GM18867 (cell line): ENCODE measurements around the gene FGD6.
"Not testable (repeated sequence)": the region's sequence is repeated elsewhere in the genome, so short reads cannot be mapped to it uniquely, and the experiment has no call there.

Experiments used
- ATAC-seq: cut with Tn5 transposase; IDR thresholded peaks from one replicate; pipeline ENCODE4 v1.9.1; 2021; ENCODE audit warnings: mild to moderate bottlenecking, moderate library complexity; ENCODE audit not compliant: unreplicated experiment

The FGD6 gene

GRCh38 chr12:95217377-95218149, at the start of gene FGD6, which contains the start of gene VEZT:
FGD6 (minus strand) TSS chr12:95217467; CDS start chr12:95217240, 227 bp downstream.
VEZT (plus strand) TSS chr12:95217807; CDS start chr12:95217851, 44 bp downstream.
- ATAC-seq: peak; percentile 94

GRCh38 chr12:95266254-95266653, 49.0 kb upstream of the FGD6 start:
- no peak for ATAC-seq

GRCh38 chr12:95265765-95266164, 48.5 kb upstream of the FGD6 start:
- ATAC-seq: no peak

GRCh38 chr12:95262808-95263207, 45.5 kb upstream of the FGD6 start:
- no peak for ATAC-seq

- no peak for ATAC-seq
Measured at GRCh38 chr12:95261109-95261508, 43.8 kb upstream of the FGD6 start.

- no peak for ATAC-seq
Measured at GRCh38 chr12:95259368-95259767, 42.1 kb upstream of the FGD6 start.

- no peak for ATAC-seq
Measured at GRCh38 chr12:95258803-95259202, 41.5 kb upstream of the FGD6 start.

- ATAC-seq: no peak
Measured at GRCh38 chr12:95258151-95258550, 40.9 kb upstream of the FGD6 start.

- no peak for ATAC-seq
Measured at GRCh38 chr12:95257541-95257940, 40.3 kb upstream of the FGD6 start.

GRCh38 chr12:95253386-95253785, 36.1 kb upstream of the FGD6 start:
- ATAC-seq: no peak

- ATAC-seq: no peak
Measured at GRCh38 chr12:95248604-95249360, 31.5 kb upstream of the FGD6 start.

- ATAC-seq: no peak
Measured at GRCh38 chr12:95248095-95248494, 30.8 kb upstream of the FGD6 start.

- no peak for ATAC-seq
Measured at GRCh38 chr12:95244350-95244749, 27.1 kb upstream of the FGD6 start.

GRCh38 chr12:95243497-95244183, 26.4 kb upstream of the FGD6 start:
- ATAC-seq: no peak

- ATAC-seq: no peak
Measured at GRCh38 chr12:95241761-95242506, 24.7 kb upstream of the FGD6 start.

- ATAC-seq: not testable (repeated sequence)
Measured at GRCh38 chr12:95241138-95241537, 23.9 kb upstream of the FGD6 start.

- ATAC-seq: no peak
Measured at GRCh38 chr12:95240556-95240955, 23.3 kb upstream of the FGD6 start.

GRCh38 chr12:95239835-95240234, 22.6 kb upstream of the FGD6 start:
- ATAC-seq: not testable (repeated sequence)

GRCh38 chr12:95239216-95239615, 21.9 kb upstream of the FGD6 start:
- no peak for ATAC-seq

- ATAC-seq: no peak
Measured at GRCh38 chr12:95238150-95238549, 20.9 kb upstream of the FGD6 start.

GRCh38 chr12:95237315-95237714, 20.0 kb upstream of the FGD6 start:
- ATAC-seq: no peak
